GM12878 (cell line): ENCODE data around the gene FANCB. TPM values are rescaled to one million over a fixed set of nuclear protein-coding genes. Genes with fewer than 3 reads are reported as not detected.

Source experiments
- ATAC-seq: fragments of 200-7000 bp; cut with Tn5 transposase; 3 replicates; pipeline ENCODE4 v1.9.1; 2020; ENCODE audit warnings: mild to moderate bottlenecking, moderate library complexity
- BruUV-seq: library from RNA; stranded (reverse); fragments of 400-500 nt; replicated peaks from 2 replicates; lab custom pipeline; 2021; lab: Mats Ljungman, UMichigan
- CTCF ChIA-PET: fragments of 300-600 bp; sonication (Branson Sonifier 250); formaldehyde crosslinking; extraction: SDS; loops from one replicate; lab custom pipeline; 2021; ENCODE audit warnings: inconsistent platforms; lab: Yijun Ruan, JAX
- POLR2A ChIA-PET: fragments of 350-600 bp; formaldehyde crosslinking; extraction: SDS; loops from one replicate; lab custom pipeline; 2021; ENCODE audit warnings: inconsistent platforms; lab: Charles Lee
- RAD21 ChIA-PET: fragments of 300-600 bp; sonication (Branson Sonifier 250); formaldehyde crosslinking; loops from one replicate; lab custom pipeline; 2023; ENCODE audit warnings: antibody characterized with exemption; ENCODE audit not compliant: unreplicated experiment; lab: Charles Lee
- SMC1A ChIA-PET: fragments of 300-600 bp; sonication (Branson Sonifier 250); formaldehyde crosslinking; loops from one replicate; lab custom pipeline; 2023; ENCODE audit not compliant: unreplicated experiment, uncharacterized antibody; lab: Charles Lee
- DNase-seq: peaks from one replicate; pipeline ENCODE4 v3.0.0-alpha.2; 2011; ENCODE audit warnings: low read depth, low spot score
- FAIRE-seq: peaks from 3 replicates; lab custom pipeline; 2011; peaks lifted over from hg19 to GRCh38; lab: Jason Lieb, UNC
- H2AFZ ChIP-seq: 2 replicates; pipeline ENCODE4 v1.6.0; 2011; ENCODE audit warnings: low read depth, low read length, control low read depth; ENCODE audit not compliant: control insufficient read depth
- H3K27ac ChIP-seq: 2 replicates; pipeline ENCODE4 v1.5.1; 2011; ENCODE audit warnings: control low read depth; ENCODE audit not compliant: control insufficient read depth, insufficient read depth
- H3K27me3 ChIP-seq, 2 experiments: replicated peaks in 1 of 2; 2 replicates each; pipeline versions ENCODE4 v1.6.0 to v1.6.1; 2011; ENCODE audit warnings: low read length in 1 of 2; ENCODE audit not compliant: control insufficient read depth in 2 of 2, insufficient read depth in 2 of 2
- H3K36me3 ChIP-seq, 2 experiments: 2 replicates each; pipeline ENCODE4 v1.5.1; 2011; ENCODE audit warnings: low read length in 1 of 2; ENCODE audit not compliant: control insufficient read depth in 2 of 2, insufficient read depth in 2 of 2
- H3K4me1 ChIP-seq: 2 replicates; pipeline ENCODE4 v1.6.1; 2011; ENCODE audit warnings: mild to moderate bottlenecking, low read length, moderate library complexity, mixed read lengths; ENCODE audit not compliant: control insufficient read depth, insufficient read depth
- H3K4me2 ChIP-seq: 2 replicates; pipeline ENCODE4 v1.6.0; 2011; ENCODE audit warnings: control low read depth; ENCODE audit not compliant: control insufficient read depth, insufficient read depth
- H3K4me3 ChIP-seq: fragments of 200-600 bp; sonication (generic); 2 replicates; pipeline ENCODE4 v1.5.1; 2016
- H3K79me2 ChIP-seq: 2 replicates; pipeline ENCODE4 v1.6.0; 2011; ENCODE audit warnings: low read length; ENCODE audit not compliant: control insufficient read depth, insufficient read depth
- H3K9ac ChIP-seq: 2 replicates; pipeline ENCODE4 v1.8.0; 2011; ENCODE audit warnings: low read length, control low read depth, mixed read lengths; ENCODE audit not compliant: control insufficient read depth, insufficient read depth
- H3K9me3 ChIP-seq: replicated peaks from 3 replicates; pipeline ENCODE4 v1.5.1; 2011; ENCODE audit warnings: mild to moderate bottlenecking, low read length; ENCODE audit not compliant: control insufficient read depth, insufficient read depth
- H4K20me1 ChIP-seq: 2 replicates; pipeline ENCODE4 v1.6.0; 2011; ENCODE audit not compliant: control insufficient read depth, insufficient read depth
- ASH2L ChIP-seq: fragments of 300-600, 200-600 bp; sonication (generic); IDR thresholded peaks from 2 replicates; pipeline ENCODE4 v1.6.1; 2017; ENCODE audit warnings: low read depth, mild to moderate bottlenecking, borderline replicate concordance
- CBX3 ChIP-seq: fragments of 200-600 bp; sonication (generic); IDR thresholded peaks from 2 replicates; pipeline ENCODE4 v1.6.1; 2016; ENCODE audit warnings: low read depth, borderline replicate concordance
- FOXM1 ChIP-seq: IDR thresholded peaks from 2 replicates; pipeline ENCODE4 v1.6.1; 2012; ENCODE audit warnings: low read depth, mild to moderate bottlenecking, inconsistent platforms, low read length, moderate library complexity
- JUNB ChIP-seq: IDR thresholded peaks from 2 replicates; pipeline ENCODE4 v1.6.1; 2016; ENCODE audit warnings: antibody characterized with exemption, mild to moderate bottlenecking
- KAT2A ChIP-seq: conservative IDR thresholded peaks from 2 replicates; pipeline ENCODE4 v1.6.1; 2011; ENCODE audit warnings: low read depth, low read length; ENCODE audit not compliant: control insufficient read depth
- MAX ChIP-seq: IDR thresholded peaks from 2 replicates; pipeline ENCODE4 v1.6.1; 2012; ENCODE audit warnings: low read depth, low read length, improper control_type of control experiment
- MYB ChIP-seq: fragments of 150-350 bp; IDR thresholded peaks from 2 replicates; pipeline ENCODE4 v1.6.1; 2014; ENCODE audit warnings: mild to moderate bottlenecking, low read depth, low read length, borderline replicate concordance
- NBN ChIP-seq: fragments of 450-650 bp; IDR thresholded peaks from 2 replicates; pipeline ENCODE4 v1.6.1; 2016
- POLR2AphosphoS2 ChIP-seq: IDR thresholded peaks from 2 replicates; pipeline ENCODE4 v1.6.1; 2011; ENCODE audit warnings: low read depth, mild to moderate bottlenecking, low read length, improper control_type of control experiment, moderate library complexity
- RUNX3 ChIP-seq: IDR thresholded peaks from 2 replicates; pipeline ENCODE4 v1.6.1; 2012; ENCODE audit warnings: low read length, inconsistent platforms
- SUZ12 ChIP-seq: fragments of 200-600 bp; sonication (generic); IDR thresholded peaks from one replicate; pipeline ENCODE4 v1.6.1; 2018; ENCODE audit warnings: antibody characterized with exemption, mild to moderate bottlenecking; ENCODE audit not compliant: unreplicated experiment
- WGBS: methylation state at CpG from one replicate; pipeline ENCODE4 v1.1.6; 2016; ENCODE audit warnings: low lambda C conversion rate; ENCODE audit not compliant: insufficient replicate concordance, insufficient coverage; ENCODE audit errors: missing lambda C conversion rate; 5-methylcytosine and 5-hydroxymethylcytosine counted together
- in situ Hi-C: fragments of 300-500 bp; cut with MboI; formaldehyde crosslinking; loops from 9 replicates; pipeline ENCODE4 v1.14.3; 2018; ENCODE audit warnings: mixed read lengths
- intact Hi-C: fragments of 100-400 bp; cut with micrococcal nuclease; formaldehyde crosslinking; loops from one replicate; pipeline ENCODE4 v1.14.2; 2022; ENCODE audit not compliant: unreplicated experiment
- polyA plus RNA-seq, 11 experiments: library from polyadenylated mRNA; depleted of rRNA in 4 of 11; unstranded in 6 of 11; stranded (reverse) in 5 of 11; fragments of >200 nt; fragmentation: Nextera tagmentation in 4 of 11; fragmentation: Illumina TruSeq in 1 of 11; extraction: Ambion mirVana in 4 of 11; extraction: Trizol in 1 of 11; gene quantifications; 1 replicate in 1 of 11; 2 replicates in 10 of 11; pipeline versions ENCODE4 v1.2.1 to v1.2.3, GENCODE V29; 2011 to 2016; ENCODE audit warnings: inconsistent platforms in 2 of 11, missing spikeins in 2 of 11, low read depth in 1 of 11
- total RNA-seq, 4 experiments: library from RNA; depleted of rRNA in 3 of 4; stranded (reverse); fragments of >200 nt in 3 of 4; fragmentation: Illumina TruSeq in 1 of 4; extraction: Trizol in 1 of 4; gene quantifications; 2 replicates each; pipeline versions ENCODE4 v1.2.1 to v1.2.3, GENCODE V29; 2013 to 2021
- TF ChIP-seq, protein P1 (sequence below): fragments of 450-650 bp; IDR thresholded peaks from 2 replicates; pipeline ENCODE4 v1.6.1; 2016; ENCODE audit warnings: mild to moderate bottlenecking, moderate library complexity, borderline replicate concordance

FANCB gene
- total and polyA plus RNA-seq, 10 of the 15 experiments (the other 5 are each of a cell fraction or from before 2014, with no cell fraction given) = 3.0 to 14.6 (median 8.4) TPM

GRCh38 chrX:14826319-14826718, 46.5 kb downstream of the FANCB start:
- BruUV-seq = no TSS peak
- in situ Hi-C loops (no loop called here), intact Hi-C loops (no loop called here)
- H3K4me1 ChIP-seq = no peaks in the 10 kb centered on the region
- SMC1A ChIA-PET = interaction anchor here (1.4 kb wide), 1 partner anchor 11 kb away, joined by 4 read pairs; no protein-coding TSS in a partner anchor
- no peaks in the 10 kb centered on the region for H4K20me1 ChIP-seq
- RAD21 ChIA-PET = no interaction called here
- ATAC-seq = no peak
- TF ChIP-seq MYB (no peak), POLR2AphosphoS2 (no peak), RUNX3 (no peak), NBN (no peak), CBX3 (no peak)
- TF ChIP-seq, all 136 proteins: peak for 0
- Histone ChIP-seq H3K9me3 (no peaks in the 10 kb centered on the region), H3K36me3 (no peaks in the 10 kb centered on the region), H3K9ac (no peak overlapping the region), H3K4me3 (no peak overlapping the region), H3K27ac (no peak overlapping the region), H3K27me3 (no peaks in the 10 kb centered on the region), H3K79me2 (no peaks in the 10 kb centered on the region), H2AFZ (no peak overlapping the region), H3K4me2 (no peak overlapping the region)
- WGBS = 28% methylated on average over 3 of the region's 3 CpGs
- ChIA-PET POLR2A (no interaction called here), CTCF (no interaction called here)
- no peak for FAIRE-seq
- no peak for DNase-seq

GRCh38 chrX:14825851-14826250, 47.0 kb downstream of the FANCB start:
- POLR2A ChIA-PET = no interaction called here
- Histone ChIP-seq H3K9ac (no peak overlapping the region), H3K79me2 (no peaks in the 10 kb centered on the region), H3K27ac (no peak overlapping the region), H3K36me3 (no peaks in the 10 kb centered on the region), H3K9me3 (no peaks in the 10 kb centered on the region), H3K4me1 (no peaks in the 10 kb centered on the region), H3K4me2 (no peak overlapping the region), H2AFZ (no peak overlapping the region), H3K27me3 (no peaks in the 10 kb centered on the region), H4K20me1 (no peaks in the 10 kb centered on the region), H3K4me3 (no peak overlapping the region)
- no peak for FAIRE-seq
- no peak for ATAC-seq
- RAD21 ChIA-PET = no interaction called here
- no TSS peak for BruUV-seq
- SMC1A ChIA-PET = interaction anchor here (1.4 kb wide), 1 partner anchor 11 kb away, joined by 4 read pairs; no protein-coding TSS in a partner anchor
- DNase-seq = no peak
- in situ Hi-C loops = no loop called here
- CTCF ChIA-PET = no interaction called here
- intact Hi-C loops = no loop called here
- TF ChIP-seq JUNB (no peak), ASH2L (no peak), RUNX3 (no peak), FOXM1 (no peak), SUZ12 (no peak), KAT2A (no peak), MAX (no peak)
- TF ChIP-seq, protein P1, sequence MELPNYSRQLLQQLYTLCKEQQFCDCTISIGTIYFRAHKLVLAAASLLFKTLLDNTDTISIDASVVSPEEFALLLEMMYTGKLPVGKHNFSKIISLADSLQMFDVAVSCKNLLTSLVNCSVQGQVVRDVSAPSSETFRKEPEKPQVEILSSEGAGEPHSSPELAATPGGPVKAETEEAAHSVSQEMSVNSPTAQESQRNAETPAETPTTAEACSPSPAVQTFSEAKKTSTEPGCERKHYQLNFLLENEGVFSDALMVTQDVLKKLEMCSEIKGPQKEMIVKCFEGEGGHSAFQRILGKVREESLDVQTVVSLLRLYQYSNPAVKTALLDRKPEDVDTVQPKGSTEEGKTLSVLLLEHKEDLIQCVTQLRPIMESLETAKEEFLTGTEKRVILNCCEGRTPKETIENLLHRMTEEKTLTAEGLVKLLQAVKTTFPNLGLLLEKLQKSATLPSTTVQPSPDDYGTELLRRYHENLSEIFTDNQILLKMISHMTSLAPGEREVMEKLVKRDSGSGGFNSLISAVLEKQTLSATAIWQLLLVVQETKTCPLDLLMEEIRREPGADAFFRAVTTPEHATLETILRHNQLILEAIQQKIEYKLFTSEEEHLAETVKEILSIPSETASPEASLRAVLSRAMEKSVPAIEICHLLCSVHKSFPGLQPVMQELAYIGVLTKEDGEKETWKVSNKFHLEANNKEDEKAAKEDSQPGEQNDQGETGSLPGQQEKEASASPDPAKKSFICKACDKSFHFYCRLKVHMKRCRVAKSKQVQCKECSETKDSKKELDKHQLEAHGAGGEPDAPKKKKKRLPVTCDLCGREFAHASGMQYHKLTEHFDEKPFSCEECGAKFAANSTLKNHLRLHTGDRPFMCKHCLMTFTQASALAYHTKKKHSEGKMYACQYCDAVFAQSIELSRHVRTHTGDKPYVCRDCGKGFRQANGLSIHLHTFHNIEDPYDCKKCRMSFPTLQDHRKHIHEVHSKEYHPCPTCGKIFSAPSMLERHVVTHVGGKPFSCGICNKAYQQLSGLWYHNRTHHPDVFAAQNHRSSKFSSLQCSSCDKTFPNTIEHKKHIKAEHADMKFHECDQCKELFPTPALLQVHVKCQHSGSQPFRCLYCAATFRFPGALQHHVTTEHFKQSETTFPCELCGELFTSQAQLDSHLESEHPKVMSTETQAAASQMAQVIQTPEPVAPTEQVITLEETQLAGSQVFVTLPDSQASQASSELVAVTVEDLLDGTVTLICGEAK = no peak
